Tibial nerve (tissue), 4 donors: ENCODE measurements around the gene NUP42. TPM values are rescaled to one million over a fixed set of nuclear protein-coding genes. Genes with fewer than 3 reads are reported as not detected.

ENCODE experiments used
- DNase-seq, 2 donors: peaks; one replicate each; pipeline ENCODE4 v3.0.0-alpha.2; 2019; ENCODE audit warnings: low spot score in 2 of 2
- H3K27ac ChIP-seq, 4 donors: fragments of 200-600 bp; sonication (generic) in 3 of 4; one replicate each; pipeline ENCODE4 v1.5.1; 2017 to 2019; ENCODE audit warnings: mild to moderate bottlenecking in 1 of 4
- H3K27me3 ChIP-seq, 2 donors: fragments of 200-600 bp; sonication (generic) in 1 of 2; one replicate each; pipeline versions ENCODE4 v1.5.1 to v1.6.0; 2017 to 2019
- H3K36me3 ChIP-seq, 3 donors: fragments of 200-600 bp; sonication (generic); one replicate each; pipeline ENCODE4 v1.5.1; 2018 to 2019
- H3K4me1 ChIP-seq, 4 donors: fragments of 200-600 bp; sonication (generic) in 3 of 4; one replicate each; pipeline ENCODE4 v1.5.1; 2017 to 2019
- H3K4me3 ChIP-seq, 4 donors: fragments of 200-600 bp; sonication (generic) in 3 of 4; one replicate each; pipeline ENCODE4 v1.5.1; 2017 to 2019; ENCODE audit warnings: mild to moderate bottlenecking in 1 of 4, moderate library complexity in 1 of 4
- H3K9me3 ChIP-seq, 4 donors: fragments of 200-600 bp; sonication (generic) in 3 of 4; one replicate each; pipeline ENCODE4 v1.5.1; 2017 to 2019
- CTCF ChIP-seq, 5 experiments: fragments of 200-600 bp in 3 of 5; fragments of 450-650 bp in 2 of 5; sonication (generic) in 3 of 5; IDR thresholded peaks; one replicate each; pipeline ENCODE4 v1.5.1; 2016 to 2019; ENCODE audit warnings: antibody characterized with exemption in 5 of 5, mild to moderate bottlenecking in 3 of 5, moderate library complexity in 2 of 5
- EP300 ChIP-seq, 2 donors: sonication (generic); formaldehyde crosslinking; IDR thresholded peaks; one replicate each; pipeline ENCODE4 v1.6.1; 2017; ENCODE audit warnings: antibody characterized with exemption in 2 of 2, mild to moderate bottlenecking in 1 of 2
- POLR2A ChIP-seq, 2 donors: fragments of 450-650 bp; IDR thresholded peaks; one replicate each; pipeline ENCODE4 v1.6.1; 2017; ENCODE audit warnings: antibody characterized with exemption in 2 of 2, mild to moderate bottlenecking in 2 of 2, moderate library complexity in 2 of 2
- WGBS, 2 donors: methylation state at CpG; one replicate each; pipeline ENCODE4 v1.1.5; 2018; 5-methylcytosine and 5-hydroxymethylcytosine counted together
- total RNA-seq, 4 donors: library from RNA; depleted of rRNA; stranded (reverse); fragments of >200 nt; gene quantifications; one replicate each; pipeline ENCODE4 v1.1.0, GENCODE V29; 2016

NUP42 gene
- total RNA-seq, 4 donors from 2014 or later: 19.2 to 45.6 (median 35.8) TPM

DNA sequence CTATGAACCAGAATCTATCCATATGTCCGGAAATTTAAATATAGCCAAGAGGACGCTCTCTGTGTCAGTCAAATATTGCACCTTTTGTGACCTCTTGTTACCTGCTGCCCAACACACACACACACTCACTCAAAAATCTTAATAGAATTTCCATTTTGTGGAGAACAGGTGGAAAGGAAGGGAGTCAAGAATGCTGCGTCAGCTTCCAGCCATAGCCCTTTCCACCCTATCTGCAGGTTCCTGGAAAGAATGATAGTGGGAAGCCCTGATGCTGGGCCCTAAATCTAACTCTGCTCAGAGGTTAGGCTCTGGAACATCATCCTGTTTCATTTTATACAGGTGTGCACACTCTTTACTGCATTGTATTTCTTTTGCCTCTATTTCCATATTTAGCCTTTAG lies 55.2 kb downstream of the NUP42 start:
- no peak for DNase-seq
- Histone ChIP-seq H3K36me3 (no peaks in the 10 kb centered on the region), H3K27ac (no peak overlapping the region), H3K4me3 (no peak overlapping the region), H3K9me3 (no peaks in the 10 kb centered on the region), H3K27me3 (no peaks in the 10 kb centered on the region), H3K4me1 (peaks cover 0 to 11% (median 2%) of the 10 kb centered on the region in 4 donors)
- WGBS, 2 donors: 91 to 94% methylated on average over 3 of the region's 3 CpGs
- TF ChIP-seq CTCF (IDR thresholded peaks at IDR 0.05) (no peak), EP300 (IDR thresholded peaks at IDR 0.05) (no peak), POLR2A (IDR thresholded peaks at IDR 0.05) (no peak)

DNA sequence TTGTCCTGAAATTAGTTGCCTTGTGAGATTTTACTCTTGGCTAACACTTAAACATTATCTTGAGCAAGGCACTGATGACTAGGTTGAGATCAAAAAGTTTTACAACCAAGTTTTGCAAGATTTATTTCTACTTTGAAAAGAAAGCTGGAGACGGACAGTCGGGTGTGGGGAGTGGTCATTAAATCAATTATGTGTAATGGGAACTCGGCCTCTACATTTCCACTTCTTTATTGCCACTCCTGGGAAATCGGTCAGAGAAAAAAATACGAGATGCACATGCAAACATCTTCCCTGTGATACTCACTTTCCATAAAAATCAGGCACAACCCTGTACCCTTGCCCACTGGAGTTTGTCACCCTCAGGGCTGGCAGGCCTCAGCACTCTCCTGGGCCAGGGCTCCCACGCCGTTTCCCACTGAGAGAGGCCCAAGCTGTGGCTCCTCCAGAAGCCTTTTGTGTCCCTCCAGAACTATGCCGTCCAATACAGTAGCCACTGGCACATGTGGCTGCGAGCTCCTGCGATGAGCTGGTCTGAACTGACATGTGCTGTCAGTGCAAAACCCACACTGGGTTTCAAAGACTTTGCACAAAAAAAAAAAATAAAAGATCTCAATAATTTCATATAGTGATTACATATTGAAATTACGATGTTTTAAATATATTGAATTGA lies 57.3 kb downstream of the NUP42 start:
- no peak overlapping the region for H3K4me3 ChIP-seq
- H3K27ac ChIP-seq: no peak overlapping the region
- no peaks in the 10 kb centered on the region for H3K9me3 ChIP-seq
- no peak for DNase-seq
- H3K27me3 ChIP-seq: no peaks in the 10 kb centered on the region
- H3K4me1 ChIP-seq: peaks cover 0 to 17% (median 2%) of the 10 kb centered on the region in 4 donors
- WGBS, 2 donors: 82 to 90% methylated on average over 11 of the region's 11 CpGs
- TF ChIP-seq POLR2A (IDR thresholded peaks at IDR 0.05) (no peak), EP300 (IDR thresholded peaks at IDR 0.05) (no peak), CTCF (IDR thresholded peaks at IDR 0.05) (no peak)
- no peaks in the 10 kb centered on the region for H3K36me3 ChIP-seq

DNA sequence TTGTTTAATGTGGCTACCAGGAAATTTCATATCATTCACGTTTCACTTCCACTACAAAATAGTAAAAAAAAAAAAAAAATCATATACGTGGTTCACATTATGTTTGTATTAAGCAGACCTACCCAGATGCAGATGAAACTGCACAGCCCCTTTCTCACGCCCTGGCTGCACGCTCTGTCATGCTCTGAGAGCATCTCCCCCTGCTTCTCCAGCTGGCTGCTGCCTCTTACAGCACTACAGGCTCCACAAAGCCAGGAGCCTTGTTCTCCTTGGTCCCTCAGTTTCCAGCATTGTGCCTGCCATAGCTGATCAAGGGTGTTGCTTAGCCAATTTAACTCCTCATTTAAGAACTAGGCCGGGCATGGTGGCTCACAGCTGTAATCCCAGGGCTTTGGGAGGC lies 57.9 kb downstream of the NUP42 start:
- TF ChIP-seq EP300 (IDR thresholded peaks at IDR 0.05): no peak
- Histone ChIP-seq H3K27ac (no peak overlapping the region), H3K27me3 (no peaks in the 10 kb centered on the region), H3K9me3 (no peaks in the 10 kb centered on the region), H3K4me3 (no peak overlapping the region), H3K36me3 (no peaks in the 10 kb centered on the region), H3K4me1 (peaks cover 0 to 11% (median 2%) of the 10 kb centered on the region in 4 donors)
- 76 to 81% methylated on average over 5 of the region's 5 CpGs for WGBS, 2 donors
- no peak for DNase-seq

GRCh38 chr7:23242321-23242720 lies 60.5 kb downstream of the NUP42 start:
- WGBS, 2 donors: 78 to 83% methylated on average over 3 of the region's 3 CpGs
- TF ChIP-seq POLR2A (IDR thresholded peaks at IDR 0.05) (no peak), EP300 (IDR thresholded peaks at IDR 0.05) (no peak), CTCF (IDR thresholded peaks at IDR 0.05) (no peak)
- DNase-seq: no peak

GRCh38 chr7:23242935-23243334 lies 61.1 kb downstream of the NUP42 start:
- 56 to 71% methylated on average over 4 of the region's 4 CpGs for WGBS, 2 donors
- Histone ChIP-seq H3K4me3 (no peak overlapping the region), H3K9me3 (no peaks in the 10 kb centered on the region), H3K27ac (peak overlapping the region in 2 of 4 donors; percentile 43 to 58), H3K27me3 (no peaks in the 10 kb centered on the region), H3K36me3 (no peaks in the 10 kb centered on the region), H3K4me1 (peaks cover 0 to 25% (median 0%) of the 10 kb centered on the region in 4 donors)
- no peak for DNase-seq
- TF ChIP-seq EP300 (IDR thresholded peaks at IDR 0.05) (no peak), CTCF (IDR thresholded peaks at IDR 0.05) (no peak), POLR2A (IDR thresholded peaks at IDR 0.05) (no peak)

More at GRCh38 chr7:23242321-23242720, 60.5 kb downstream of the NUP42 start:
- Histone ChIP-seq H3K9me3 (no peaks in the 10 kb centered on the region), H3K36me3 (no peaks in the 10 kb centered on the region), H3K4me3 (no peak overlapping the region), H3K27me3 (no peaks in the 10 kb centered on the region), H3K27ac (peak overlapping the region in 1 of 4 donors; percentile 58), H3K4me1 (peaks cover 0 to 20% (median 0%) of the 10 kb centered on the region in 4 donors)
